Head of caudate nucleus (tissue), 42 donors: Measurements from ENCODE around the gene WFDC8.

ENCODE experiments used
- DNase-seq, 42 donors: peaks; one replicate each; pipeline versions ENCODE4 v3.0.0 to v3.0.0-alpha.2; 2020 to 2021; ENCODE audit warnings: mixed read lengths in 7 of 42
- intact Hi-C: fragments of 100-400 bp; cut with DNase I; formaldehyde crosslinking; loops from one replicate; pipeline ENCODE4 v1.15.0; 2022

The WFDC8 gene

DNA sequence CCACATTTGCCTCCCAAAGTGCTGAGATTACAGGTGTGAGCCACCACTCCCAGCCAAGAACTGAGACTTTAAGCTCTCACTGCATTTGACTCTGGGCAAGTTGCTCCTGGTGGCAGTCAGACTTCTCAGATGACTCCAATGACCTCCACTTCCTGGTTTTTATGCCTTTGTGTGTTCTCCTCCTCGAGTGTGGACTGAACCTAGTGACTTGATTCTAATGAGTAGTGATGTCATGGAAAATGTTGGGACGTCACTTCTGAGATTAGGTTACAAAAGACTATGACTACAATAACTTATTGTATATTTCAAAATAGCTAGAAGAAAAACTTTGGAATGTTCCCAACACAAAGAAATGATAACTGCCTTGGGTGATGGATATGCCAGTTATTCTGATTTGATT, 75.7 kb downstream of the WFDC8 start:
- DNase-seq: no peak
- intact Hi-C loops: no loop called here

DNA sequence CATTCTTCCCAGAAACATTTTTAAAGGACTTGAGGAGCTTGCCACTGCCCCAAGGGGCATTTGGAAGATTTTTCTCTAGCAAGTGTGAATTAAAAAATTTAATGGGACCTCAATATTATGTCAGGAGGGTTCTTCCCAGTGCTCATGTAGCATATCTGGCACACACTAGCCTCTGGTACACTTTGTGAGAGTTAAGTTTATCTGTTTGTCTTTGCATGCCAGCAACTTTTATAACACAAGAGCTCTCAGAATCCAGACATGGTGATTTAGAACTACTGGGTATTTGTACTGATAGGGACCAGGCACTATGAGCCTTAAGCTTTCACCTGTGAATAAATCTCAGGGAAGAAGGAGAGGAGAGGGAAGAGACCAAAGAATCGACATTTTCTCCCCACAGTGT, 76.5 kb downstream of the WFDC8 start:
- no peak for DNase-seq
- intact Hi-C loops: no loop called here
